ENCODE results near the gene VPS25.

The VPS25 gene

DNA sequence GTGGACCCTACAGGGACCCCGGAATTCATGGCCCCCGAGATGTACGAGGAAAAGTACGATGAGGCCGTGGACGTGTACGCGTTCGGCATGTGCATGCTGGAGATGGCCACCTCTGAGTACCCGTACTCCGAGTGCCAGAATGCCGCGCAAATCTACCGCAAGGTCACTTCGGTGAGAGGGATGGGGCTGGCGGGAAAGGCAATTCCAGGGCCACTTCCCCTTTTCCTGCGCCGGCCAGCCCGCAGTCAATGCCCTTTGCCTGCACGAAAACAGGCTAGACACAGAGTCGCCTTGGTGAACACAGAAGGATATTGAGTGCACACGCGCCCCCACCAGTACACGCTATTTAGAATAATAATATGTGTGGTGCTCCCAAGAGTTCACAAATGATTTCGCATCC lies 11.2 kb downstream of the VPS25 start:
- H3K4me2 ChIP-seq (ENCODE audit: low read length), result no peak overlapping the region
- no peak overlapping the region for H3K56ac ChIP-seq (ENCODE audit: low read length)
- H3K4me1 ChIP-seq (ENCODE audit: control insufficient read depth, low read depth, low read length), result peaks cover 3% of the 10 kb centered on the region
- no peak overlapping the region for H2BK120ac ChIP-seq (ENCODE audit: low read depth, low read length)
- H3K36me3 ChIP-seq (ENCODE audit: control insufficient read depth, insufficient read depth, low read length), result no peaks in the 10 kb centered on the region
- no peak overlapping the region for H2AK5ac ChIP-seq (ENCODE audit: low read length)
- no peak overlapping the region for H3K4ac ChIP-seq (ENCODE audit: low read depth, low read length)
- no peaks in the 10 kb centered on the region for H3K79me1 ChIP-seq (ENCODE audit: low read length)
- H3K27me3 ChIP-seq (ENCODE audit: insufficient read depth, low read length, poor library complexity), result peaks cover 6% of the 10 kb centered on the region
- no peak overlapping the region for H2BK15ac ChIP-seq (replicated peaks; ENCODE audit: low read depth)
- WGBS (ENCODE audit: extremely low coverage, insufficient coverage, low lambda C conversion rate), result no CpG with 5 or more reads among the region's 25 CpGs
- no peak overlapping the region for H2BK5ac ChIP-seq (ENCODE audit: low read length)
- H3K4me3 ChIP-seq (ENCODE audit: low read length), result no peak overlapping the region
- H3K23ac ChIP-seq (ENCODE audit: low read length), result no peak overlapping the region
- no peak overlapping the region for H4K5ac ChIP-seq (ENCODE audit: low read length)
- H3K18ac ChIP-seq (ENCODE audit: low read length), result no peak overlapping the region
- DNase-seq, result no peak
- no peak overlapping the region for H3K9ac ChIP-seq (ENCODE audit: low read length)
- no peaks in the 10 kb centered on the region for H3K79me2 ChIP-seq (ENCODE audit: control insufficient read depth, insufficient read depth, low read length)
- H3K27ac ChIP-seq (ENCODE audit: low read depth, low read length), result no peak overlapping the region
- H4K8ac ChIP-seq (ENCODE audit: low read depth, low read length), result no peak overlapping the region

DNA sequence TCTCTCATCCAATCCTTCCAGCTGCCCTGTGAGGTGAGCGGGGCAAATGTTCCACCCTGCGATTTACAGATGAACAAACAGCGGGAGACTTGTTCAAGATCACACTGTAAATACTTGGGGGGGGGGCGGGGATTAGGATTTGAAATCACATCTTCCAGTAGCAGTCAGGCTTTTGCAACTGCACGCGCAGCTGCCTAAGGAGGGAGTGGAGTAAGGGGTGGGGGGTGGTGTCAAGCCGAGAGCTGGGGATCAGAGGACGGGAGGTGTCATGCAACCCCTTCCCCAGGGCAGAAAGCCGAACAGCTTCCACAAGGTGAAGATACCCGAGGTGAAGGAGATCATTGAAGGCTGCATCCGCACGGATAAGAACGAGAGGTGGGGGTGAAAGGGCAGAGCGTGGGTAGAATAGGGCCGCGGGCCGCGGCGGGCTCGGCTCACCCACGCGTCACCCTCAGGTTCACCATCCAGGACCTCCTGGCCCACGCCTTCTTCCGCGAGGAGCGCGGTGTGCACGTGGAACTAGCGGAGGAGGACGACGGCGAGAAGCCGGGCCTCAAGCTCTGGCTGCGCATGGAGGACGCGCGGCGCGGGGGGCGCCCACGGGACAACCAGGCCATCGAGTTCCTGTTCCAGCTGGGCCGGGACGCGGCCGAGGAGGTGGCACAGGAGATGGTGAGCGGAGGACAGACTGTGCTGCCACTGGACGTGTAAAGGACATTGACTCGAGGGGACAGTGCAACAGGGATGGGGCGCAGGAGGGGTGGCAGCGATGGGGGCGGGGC lies 11.8 kb downstream of the VPS25 start:
- H3K27me3 ChIP-seq (ENCODE audit: insufficient read depth, low read length, poor library complexity), result peaks cover 6% of the 10 kb centered on the region

GRCh38 chr17:42787266-42787665 lies 14.0 kb downstream of the VPS25 start:
- no peak overlapping the region for H2BK5ac ChIP-seq (ENCODE audit: low read length)
- H3K36me3 ChIP-seq (ENCODE audit: control insufficient read depth, insufficient read depth, low read length), result no peaks in the 10 kb centered on the region
- no peak overlapping the region for H3K27ac ChIP-seq (ENCODE audit: low read depth, low read length)
- DNase-seq, result no peak
- no CpG with 5 or more reads among the region's 11 CpGs for WGBS (ENCODE audit: extremely low coverage, insufficient coverage, low lambda C conversion rate)
- H2AK5ac ChIP-seq (ENCODE audit: low read length), result no peak overlapping the region
- no peak overlapping the region for H3K4me3 ChIP-seq (ENCODE audit: low read length)
- H3K4me1 ChIP-seq (ENCODE audit: control insufficient read depth, low read depth, low read length), result no peaks in the 10 kb centered on the region
- H2BK15ac ChIP-seq (replicated peaks; ENCODE audit: low read depth), result no peak overlapping the region
- H3K18ac ChIP-seq (ENCODE audit: low read length), result no peak overlapping the region
- H2BK120ac ChIP-seq (ENCODE audit: low read depth, low read length), result no peak overlapping the region
- no peak overlapping the region for H3K4me2 ChIP-seq (ENCODE audit: low read length)
- H3K79me1 ChIP-seq (ENCODE audit: low read length), result no peaks in the 10 kb centered on the region
- H3K23ac ChIP-seq (ENCODE audit: low read length), result no peak overlapping the region
- no peak overlapping the region for H3K4ac ChIP-seq (ENCODE audit: low read depth, low read length)
- no peak overlapping the region for H3K9ac ChIP-seq (ENCODE audit: low read length)
- no peak overlapping the region for H3K56ac ChIP-seq (ENCODE audit: low read length)
- H4K5ac ChIP-seq (ENCODE audit: low read length), result no peak overlapping the region
- no peaks in the 10 kb centered on the region for H3K27me3 ChIP-seq (ENCODE audit: insufficient read depth, low read length, poor library complexity)
- no peak overlapping the region for H4K8ac ChIP-seq (ENCODE audit: low read depth, low read length)
- H3K79me2 ChIP-seq (ENCODE audit: control insufficient read depth, insufficient read depth, low read length), result no peaks in the 10 kb centered on the region

More for the DNA sequence above, 11.8 kb downstream of the VPS25 start:
- no peak overlapping the region for H3K56ac ChIP-seq (ENCODE audit: low read length)
- no peak overlapping the region for H3K23ac ChIP-seq (ENCODE audit: low read length)
- no peaks in the 10 kb centered on the region for H3K79me2 ChIP-seq (ENCODE audit: control insufficient read depth, insufficient read depth, low read length)
- no peak overlapping the region for H3K4me2 ChIP-seq (ENCODE audit: low read length)
- no peak for DNase-seq
- no peak overlapping the region for H4K8ac ChIP-seq (ENCODE audit: low read depth, low read length)
- peaks cover 1% of the 10 kb centered on the region for H3K4me1 ChIP-seq (ENCODE audit: control insufficient read depth, low read depth, low read length)
- H3K9ac ChIP-seq (ENCODE audit: low read length), result no peak overlapping the region
- no peak overlapping the region for H2BK15ac ChIP-seq (replicated peaks; ENCODE audit: low read depth)
- no peak overlapping the region for H4K5ac ChIP-seq (ENCODE audit: low read length)
- no peak overlapping the region for H2BK120ac ChIP-seq (ENCODE audit: low read depth, low read length)
- H3K18ac ChIP-seq (ENCODE audit: low read length), result no peak overlapping the region
- no CpG with 5 or more reads among the region's 52 CpGs for WGBS (ENCODE audit: extremely low coverage, insufficient coverage, low lambda C conversion rate)
- no peak overlapping the region for H3K4me3 ChIP-seq (ENCODE audit: low read length)
- H3K4ac ChIP-seq (ENCODE audit: low read depth, low read length), result no peak overlapping the region
- no peak overlapping the region for H2AK5ac ChIP-seq (ENCODE audit: low read length)
- no peaks in the 10 kb centered on the region for H3K36me3 ChIP-seq (ENCODE audit: control insufficient read depth, insufficient read depth, low read length)
- H2BK5ac ChIP-seq (ENCODE audit: low read length), result no peak overlapping the region
- no peak overlapping the region for H3K27ac ChIP-seq (ENCODE audit: low read depth, low read length)
- no peaks in the 10 kb centered on the region for H3K79me1 ChIP-seq (ENCODE audit: low read length)

GRCh38 chr17:42791948-42792347 lies 18.7 kb downstream of the VPS25 start:
- Histone ChIP-seq H2BK120ac (ENCODE audit: low read depth, low read length) (no peak overlapping the region), H3K79me2 (ENCODE audit: control insufficient read depth, insufficient read depth, low read length) (no peaks in the 10 kb centered on the region), H3K4me3 (ENCODE audit: low read length) (no peak overlapping the region), H2BK15ac (replicated peaks; ENCODE audit: low read depth) (no peak overlapping the region), H2AK5ac (ENCODE audit: low read length) (no peak overlapping the region), H2BK5ac (ENCODE audit: low read length) (no peak overlapping the region), H3K4me1 (ENCODE audit: control insufficient read depth, low read depth, low read length) (no peaks in the 10 kb centered on the region), H3K56ac (ENCODE audit: low read length) (no peak overlapping the region), H3K23ac (ENCODE audit: low read length) (no peak overlapping the region), H3K18ac (ENCODE audit: low read length) (no peak overlapping the region), H3K4ac (ENCODE audit: low read depth, low read length) (no peak overlapping the region), H4K5ac (ENCODE audit: low read length) (no peak overlapping the region), H3K36me3 (ENCODE audit: control insufficient read depth, insufficient read depth, low read length) (no peaks in the 10 kb centered on the region), H3K27ac (ENCODE audit: low read depth, low read length) (no peak overlapping the region), H3K9ac (ENCODE audit: low read length) (no peak overlapping the region), H3K4me2 (ENCODE audit: low read length) (no peak overlapping the region), H4K8ac (ENCODE audit: low read depth, low read length) (no peak overlapping the region), H3K27me3 (ENCODE audit: insufficient read depth, low read length, poor library complexity) (no peaks in the 10 kb centered on the region), H3K79me1 (ENCODE audit: low read length) (no peaks in the 10 kb centered on the region)
- DNase-seq, result no peak
- WGBS (ENCODE audit: extremely low coverage, insufficient coverage, low lambda C conversion rate), result no CpG with 5 or more reads among the region's 2 CpGs

GRCh38 chr17:42792545-42792944 lies 19.3 kb downstream of the VPS25 start:
- Histone ChIP-seq H2AK5ac (ENCODE audit: low read length) (no peak overlapping the region), H3K27me3 (ENCODE audit: insufficient read depth, low read length, poor library complexity) (no peaks in the 10 kb centered on the region), H3K79me2 (ENCODE audit: control insufficient read depth, insufficient read depth, low read length) (no peaks in the 10 kb centered on the region), H3K4ac (ENCODE audit: low read depth, low read length) (no peak overlapping the region), H4K8ac (ENCODE audit: low read depth, low read length) (no peak overlapping the region), H3K36me3 (ENCODE audit: control insufficient read depth, insufficient read depth, low read length) (no peaks in the 10 kb centered on the region), H2BK120ac (ENCODE audit: low read depth, low read length) (no peak overlapping the region), H2BK5ac (ENCODE audit: low read length) (no peak overlapping the region), H3K27ac (ENCODE audit: low read depth, low read length) (no peak overlapping the region), H3K79me1 (ENCODE audit: low read length) (peaks cover 2% of the 10 kb centered on the region), H2BK15ac (replicated peaks; ENCODE audit: low read depth) (no peak overlapping the region), H3K4me3 (ENCODE audit: low read length) (no peak overlapping the region), H4K5ac (ENCODE audit: low read length) (no peak overlapping the region), H3K9ac (ENCODE audit: low read length) (no peak overlapping the region), H3K56ac (ENCODE audit: low read length) (no peak overlapping the region), H3K4me2 (ENCODE audit: low read length) (no peak overlapping the region), H3K23ac (ENCODE audit: low read length) (no peak overlapping the region), H3K4me1 (ENCODE audit: control insufficient read depth, low read depth, low read length) (peaks cover 1% of the 10 kb centered on the region), H3K18ac (ENCODE audit: low read length) (no peak overlapping the region)
- no CpG with 5 or more reads among the region's 5 CpGs for WGBS (ENCODE audit: extremely low coverage, insufficient coverage, low lambda C conversion rate)
- no peak for DNase-seq

- Histone ChIP-seq H3K9ac (ENCODE audit: low read length) (no peak overlapping the region), H3K56ac (ENCODE audit: low read length) (no peak overlapping the region), H3K4me1 (ENCODE audit: control insufficient read depth, low read depth, low read length) (peaks cover 6% of the 10 kb centered on the region), H3K4ac (ENCODE audit: low read depth, low read length) (no peak overlapping the region), H3K79me1 (ENCODE audit: low read length) (peaks cover 7% of the 10 kb centered on the region), H2AK5ac (ENCODE audit: low read length) (no peak overlapping the region), H3K27me3 (ENCODE audit: insufficient read depth, low read length, poor library complexity) (no peaks in the 10 kb centered on the region), H3K23ac (ENCODE audit: low read length) (no peak overlapping the region), H3K4me2 (ENCODE audit: low read length) (no peak overlapping the region), H3K4me3 (ENCODE audit: low read length) (no peak overlapping the region), H2BK5ac (ENCODE audit: low read length) (no peak overlapping the region), H3K27ac (ENCODE audit: low read depth, low read length) (no peak overlapping the region), H3K36me3 (ENCODE audit: control insufficient read depth, insufficient read depth, low read length) (no peaks in the 10 kb centered on the region), H3K79me2 (ENCODE audit: control insufficient read depth, insufficient read depth, low read length) (no peaks in the 10 kb centered on the region), H4K5ac (ENCODE audit: low read length) (no peak overlapping the region), H3K18ac (ENCODE audit: low read length) (no peak overlapping the region), H4K8ac (ENCODE audit: low read depth, low read length) (no peak overlapping the region), H2BK120ac (ENCODE audit: low read depth, low read length) (no peak overlapping the region), H2BK15ac (replicated peaks; ENCODE audit: low read depth) (no peak overlapping the region)
- DNase-seq, result no peak
- WGBS (ENCODE audit: extremely low coverage, insufficient coverage, low lambda C conversion rate), result no CpG with 5 or more reads among the region's 4 CpGs
These were observed 21.8 kb downstream of the VPS25 start for GRCh38 chr17:42795061-42795460.

Data from mesendoderm (in vitro differentiated cells).